Stimulated activated CD4-positive, alpha-beta T cell treated with anti-CD3 and anti-CD28 coated beads, TNF-alpha, amount 100 ng/mL, for 4 hours (primary cell): Measurements from ENCODE around the gene PRKCH.

Experiments
- DNase-seq, 3 experiments: peaks; one replicate each; pipeline ENCODE4 v3.0.0-alpha.2; 2020; ENCODE audit warnings: low read depth in 3 of 3

Gene PRKCH

GRCh38 chr14:61365667-61366212 is 44.4 kb downstream of the PRKCH start:
- DNase-seq: no peak

GRCh38 chr14:61368114-61368710 is 46.8 kb downstream of the PRKCH start:
- DNase-seq: no peak

GRCh38 chr14:61368781-61369453 is 47.5 kb downstream of the PRKCH start:
- DNase-seq: no peak

GRCh38 chr14:61369454-61369810 is 48.1 kb downstream of the PRKCH start:
- DNase-seq: no peak

GRCh38 chr14:61372379-61372778 is 51.0 kb downstream of the PRKCH start:
- DNase-seq: no peak

GRCh38 chr14:61372842-61373555 is 51.6 kb downstream of the PRKCH start:
- no peak for DNase-seq

GRCh38 chr14:61374284-61374683 is 52.9 kb downstream of the PRKCH start:
- no peak for DNase-seq

- no peak for DNase-seq
Observed at GRCh38 chr14:61375218-61375617, 53.8 kb downstream of the PRKCH start.

- DNase-seq: no peak
Observed at GRCh38 chr14:61376314-61376713, 54.9 kb downstream of the PRKCH start.

- DNase-seq: no peak
Observed at GRCh38 chr14:61377749-61378148, 56.4 kb downstream of the PRKCH start.

- no peak for DNase-seq
Observed at GRCh38 chr14:61379639-61380184, 58.3 kb downstream of the PRKCH start.

GRCh38 chr14:61380984-61381383 is 59.6 kb downstream of the PRKCH start:
- no peak for DNase-seq

GRCh38 chr14:61381553-61381952 is 60.2 kb downstream of the PRKCH start:
- no peak for DNase-seq

- DNase-seq: no peak
Observed at GRCh38 chr14:61382842-61383241, 61.5 kb downstream of the PRKCH start.

GRCh38 chr14:61385002-61385685 is 63.8 kb downstream of the PRKCH start:
- no peak for DNase-seq

GRCh38 chr14:61386173-61386772 is 64.9 kb downstream of the PRKCH start:
- DNase-seq: no peak

GRCh38 chr14:61387076-61387475 is 65.7 kb downstream of the PRKCH start:
- DNase-seq: no peak

GRCh38 chr14:61388173-61388975 is 67.0 kb downstream of the PRKCH start:
- DNase-seq: no peak

GRCh38 chr14:61388976-61389576 is 67.7 kb downstream of the PRKCH start:
- DNase-seq: no peak

- DNase-seq: no peak
Observed at GRCh38 chr14:61391119-61391518, 69.7 kb downstream of the PRKCH start.
